Stimulated activated CD4-positive, alpha-beta T cell treated with anti-CD3 and anti-CD28 coated beads, Interleukin-15, amount 100 ng/mL, for 1 hour (primary cell): ENCODE data around the gene ITGAV.

Source experiments
- DNase-seq, 2 donors: peaks; one replicate each; pipeline ENCODE4 v3.0.0-alpha.2; 2020; ENCODE audit warnings: low read depth in 1 of 2, low spot score in 1 of 2

ITGAV gene

DNA sequence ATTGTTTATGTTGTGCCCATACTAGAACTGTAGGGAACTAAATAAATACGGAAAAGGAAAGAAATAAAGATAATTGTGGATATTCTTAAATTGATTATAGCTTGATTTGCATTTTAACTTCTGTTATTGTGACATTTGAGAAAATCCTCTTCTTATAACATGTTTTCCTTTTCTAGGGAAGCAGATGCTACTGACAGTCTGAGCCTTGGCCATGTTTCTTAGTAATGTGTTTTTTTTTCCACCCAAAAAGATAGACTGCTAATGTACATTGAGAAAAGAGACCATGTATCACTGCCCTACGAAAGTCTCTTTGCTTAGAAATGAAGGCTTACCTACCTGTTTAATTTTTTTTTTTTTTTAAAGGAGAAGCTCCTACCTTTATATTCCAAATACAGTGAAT lies 22.2 kb downstream of the ITGAV start:
- no peak for DNase-seq

DNA sequence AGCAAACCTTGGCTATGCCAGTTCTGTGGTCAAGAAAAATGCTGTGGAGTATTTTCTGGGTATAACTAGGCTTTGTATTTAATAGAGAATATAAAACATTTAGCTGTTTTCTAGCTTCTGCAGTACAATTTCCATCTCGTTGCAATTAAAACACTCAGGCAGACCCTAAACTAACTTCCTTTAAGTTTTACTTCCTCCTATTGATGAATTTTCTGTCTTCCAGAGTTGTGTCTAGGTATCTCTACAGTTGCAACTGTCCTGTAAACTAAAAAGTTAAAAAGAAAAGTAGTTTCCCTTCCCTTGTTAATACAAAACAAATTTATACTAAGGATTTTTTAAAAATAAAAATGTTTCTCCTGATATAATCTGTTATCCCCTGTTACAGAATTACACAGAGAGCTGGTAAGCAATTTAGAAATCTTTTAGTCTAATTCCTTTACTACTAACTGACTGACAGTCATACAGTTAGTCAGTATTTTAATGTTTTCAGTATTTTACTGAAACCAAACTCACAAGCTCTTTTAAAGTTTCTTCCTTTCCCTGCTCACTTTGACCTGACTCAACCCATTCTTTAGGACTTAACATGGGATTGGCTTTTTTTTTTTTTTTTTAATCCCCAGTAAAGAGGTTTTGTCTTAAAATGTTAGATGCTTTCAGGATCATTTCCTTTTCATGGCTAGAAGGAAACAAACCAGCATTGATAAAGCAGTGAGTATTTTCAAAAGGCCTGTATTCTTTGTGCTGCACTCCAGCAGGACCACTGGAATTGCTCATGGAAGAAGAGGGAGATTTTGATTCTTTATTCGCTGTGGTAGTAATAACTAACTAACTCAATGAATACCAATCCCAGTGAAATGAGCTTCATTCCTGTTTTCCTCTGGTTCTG lies 22.9 kb downstream of the ITGAV start:
- DNase-seq, result no peak

DNA sequence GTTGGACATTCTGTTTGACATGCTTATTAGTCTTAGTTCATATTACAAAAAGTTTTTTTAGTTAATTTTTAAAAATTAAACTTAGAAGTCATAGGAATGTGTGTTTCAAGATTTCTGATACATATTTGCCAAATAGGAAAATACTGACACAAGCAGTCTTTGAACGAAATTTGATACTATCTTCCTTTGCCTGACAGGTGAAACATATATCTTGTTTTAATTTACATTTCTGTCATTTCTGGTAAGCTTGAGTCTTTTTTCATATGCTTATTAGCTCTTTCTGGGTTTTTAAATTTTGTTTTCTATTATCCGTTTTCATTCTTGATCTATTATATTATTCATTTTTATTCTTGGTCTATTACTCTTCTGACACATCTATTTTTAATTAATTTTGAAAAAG lies 24.5 kb downstream of the ITGAV start:
- no peak for DNase-seq

DNA sequence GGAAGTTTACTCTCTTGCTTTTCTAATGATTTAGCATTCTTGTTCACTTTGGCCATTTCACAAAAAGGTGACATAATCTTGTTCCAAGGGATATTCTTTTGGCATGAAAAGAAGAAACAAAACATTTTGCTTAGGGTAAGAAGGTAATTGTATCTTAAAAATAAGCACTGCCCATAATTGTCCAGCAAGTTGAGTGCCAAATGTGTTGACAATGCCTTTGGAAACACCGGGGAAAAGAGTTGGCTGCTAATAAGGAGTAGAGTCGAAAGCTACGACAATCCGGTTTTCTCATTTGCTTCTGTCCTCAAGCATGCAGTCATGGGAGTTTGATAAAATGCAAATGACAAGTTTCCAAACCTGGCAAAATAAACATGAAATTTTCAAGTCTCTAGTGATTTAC lies 27.3 kb downstream of the ITGAV start:
- no peak for DNase-seq

DNA sequence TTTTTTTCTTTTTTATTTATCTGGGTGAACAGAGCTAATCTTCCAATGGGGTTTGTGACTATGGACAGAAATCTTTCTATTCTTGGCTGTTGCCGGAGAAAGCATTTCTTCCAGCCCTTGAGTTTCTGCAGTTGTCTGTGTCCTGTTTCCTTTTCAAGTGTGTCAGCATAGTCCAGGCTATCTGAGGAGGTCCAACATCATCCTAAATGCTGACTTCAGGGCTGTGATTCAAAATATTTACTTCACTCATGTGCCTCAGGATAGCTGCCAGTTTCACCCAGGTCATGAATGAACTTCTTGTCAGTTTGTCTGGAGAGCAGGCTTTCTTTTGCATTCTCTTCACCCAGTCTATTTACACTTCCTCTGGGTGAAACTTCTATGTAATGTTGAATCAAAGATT lies 27.9 kb downstream of the ITGAV start:
- no peak for DNase-seq

DNA sequence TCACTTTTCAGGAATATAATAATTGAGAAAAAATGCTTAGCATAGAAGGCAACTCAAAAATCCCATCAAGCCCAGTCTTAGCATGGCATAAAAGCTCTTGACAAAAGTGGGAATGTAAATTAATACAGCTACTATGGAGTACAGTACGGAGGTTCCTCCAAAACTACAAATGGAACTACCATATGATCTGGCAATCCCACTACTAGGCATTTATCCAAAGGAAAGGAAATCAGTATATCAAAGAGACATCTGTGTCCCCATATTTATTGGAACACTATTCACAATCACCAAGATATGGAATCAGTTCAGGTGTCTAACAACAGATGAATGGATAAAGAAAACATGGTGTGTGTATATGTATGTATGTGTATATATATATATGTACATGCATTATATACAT lies 28.8 kb downstream of the ITGAV start:
- no peak for DNase-seq

DNA sequence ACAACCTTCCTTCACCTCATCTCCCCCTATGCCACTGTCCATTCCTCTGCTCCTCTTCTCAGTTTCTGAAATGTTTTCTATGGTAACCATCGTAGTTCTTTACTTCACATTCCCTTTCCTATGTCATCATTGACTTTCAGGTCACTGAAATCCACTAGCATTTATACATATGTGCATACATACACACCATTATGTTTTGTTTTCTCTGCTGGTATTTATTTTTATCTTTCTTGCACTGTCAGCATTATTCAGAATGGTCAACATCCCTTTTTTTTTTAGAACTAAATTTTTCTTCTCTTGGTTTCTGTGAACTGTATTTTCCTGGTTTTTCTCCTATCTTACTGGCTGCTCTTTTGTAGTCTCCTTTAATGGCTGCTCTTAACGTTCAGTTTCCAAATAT lies 33.2 kb downstream of the ITGAV start:
- no peak for DNase-seq

DNA sequence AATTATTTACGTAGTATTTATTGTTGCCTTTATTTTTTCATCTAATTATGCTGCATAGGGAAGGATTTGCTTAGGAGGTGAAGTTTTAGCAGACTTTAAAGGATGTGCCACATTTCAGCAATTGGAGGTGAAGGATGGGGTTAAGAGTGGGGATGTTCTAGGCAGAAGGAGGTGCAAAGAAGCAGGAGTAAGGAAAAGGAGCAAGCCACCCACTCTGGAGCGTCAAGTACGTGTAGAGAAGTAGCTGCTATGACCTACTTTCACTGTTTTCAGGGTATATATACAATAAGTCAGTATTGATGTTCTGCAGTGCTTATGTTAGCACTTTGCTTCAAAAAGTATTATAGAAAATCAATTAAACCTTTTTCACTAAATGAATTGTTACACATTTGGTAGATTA lies 34.4 kb downstream of the ITGAV start:
- DNase-seq, result no peak

DNA sequence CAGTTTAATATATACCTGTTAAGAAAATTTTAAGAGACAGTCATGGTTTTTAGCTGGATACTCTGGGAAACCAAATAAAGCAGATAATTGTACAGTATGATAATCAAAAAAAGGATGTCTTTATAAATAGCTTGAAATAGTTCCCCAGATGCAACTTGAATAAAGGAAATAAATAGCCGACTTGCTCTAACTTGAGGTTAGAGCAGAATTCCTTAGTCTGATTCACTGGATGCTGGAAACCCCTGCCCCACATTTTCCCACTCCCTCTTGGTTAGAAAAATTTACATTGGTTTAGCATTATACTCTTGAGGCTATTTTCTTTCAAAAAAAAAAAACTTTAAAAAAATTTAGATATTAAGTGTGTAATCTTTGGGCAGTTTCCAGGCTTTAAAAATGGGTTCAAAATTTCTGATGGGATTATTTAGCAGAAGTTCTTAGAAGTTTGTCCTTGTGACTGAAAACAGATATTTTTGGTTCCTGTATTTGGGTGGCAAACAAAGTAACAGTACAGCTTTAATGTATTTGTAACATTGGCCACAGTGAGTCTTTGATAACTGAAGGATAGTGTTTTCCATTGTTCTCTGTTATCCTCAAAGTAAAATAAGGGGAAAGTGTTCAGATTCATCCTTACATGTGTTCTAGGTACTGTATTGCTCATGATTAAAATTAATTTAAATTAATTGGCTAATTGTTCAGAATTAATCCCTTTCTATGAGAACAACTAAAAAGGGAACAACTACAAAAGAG lies 39.6 kb downstream of the ITGAV start:
- DNase-seq, result no peak

DNA sequence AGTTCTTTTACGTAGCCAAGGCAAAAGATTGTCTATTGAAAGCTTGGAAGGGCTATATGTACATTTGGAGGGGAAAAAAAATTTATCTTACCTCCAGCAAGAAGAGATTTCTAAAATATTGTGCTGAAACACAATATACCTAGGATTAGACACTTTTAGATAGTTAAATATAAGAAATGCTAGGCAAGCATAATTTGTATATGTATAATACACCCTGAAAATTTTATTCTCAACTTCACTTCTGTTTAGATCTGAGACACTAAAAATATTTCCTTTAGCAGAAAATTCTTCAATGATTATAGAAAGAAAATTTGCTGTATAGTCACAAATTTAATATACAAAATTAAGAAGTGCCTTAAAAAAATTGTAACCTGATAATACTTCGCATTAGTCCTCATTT lies 42.6 kb downstream of the ITGAV start:
- no peak for DNase-seq

DNA sequence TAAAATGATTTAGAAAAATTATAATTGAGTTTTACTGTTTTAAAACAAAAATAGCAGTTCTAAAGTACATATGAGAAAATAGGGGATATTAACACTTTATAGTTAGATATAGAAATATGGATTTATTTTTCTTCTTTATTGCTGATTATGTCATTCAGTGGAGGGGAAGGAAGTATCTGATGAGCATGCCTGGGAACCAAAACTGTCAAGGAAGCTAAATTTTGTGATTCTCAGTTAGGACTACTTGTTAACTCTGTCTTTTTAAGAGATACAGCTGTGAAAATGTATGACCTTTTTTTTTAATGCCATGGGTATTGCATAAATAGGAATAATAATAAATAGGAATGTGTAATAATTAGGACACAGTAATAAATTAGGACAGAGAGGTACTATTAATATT lies 44.8 kb downstream of the ITGAV start:
- DNase-seq, result no peak

DNA sequence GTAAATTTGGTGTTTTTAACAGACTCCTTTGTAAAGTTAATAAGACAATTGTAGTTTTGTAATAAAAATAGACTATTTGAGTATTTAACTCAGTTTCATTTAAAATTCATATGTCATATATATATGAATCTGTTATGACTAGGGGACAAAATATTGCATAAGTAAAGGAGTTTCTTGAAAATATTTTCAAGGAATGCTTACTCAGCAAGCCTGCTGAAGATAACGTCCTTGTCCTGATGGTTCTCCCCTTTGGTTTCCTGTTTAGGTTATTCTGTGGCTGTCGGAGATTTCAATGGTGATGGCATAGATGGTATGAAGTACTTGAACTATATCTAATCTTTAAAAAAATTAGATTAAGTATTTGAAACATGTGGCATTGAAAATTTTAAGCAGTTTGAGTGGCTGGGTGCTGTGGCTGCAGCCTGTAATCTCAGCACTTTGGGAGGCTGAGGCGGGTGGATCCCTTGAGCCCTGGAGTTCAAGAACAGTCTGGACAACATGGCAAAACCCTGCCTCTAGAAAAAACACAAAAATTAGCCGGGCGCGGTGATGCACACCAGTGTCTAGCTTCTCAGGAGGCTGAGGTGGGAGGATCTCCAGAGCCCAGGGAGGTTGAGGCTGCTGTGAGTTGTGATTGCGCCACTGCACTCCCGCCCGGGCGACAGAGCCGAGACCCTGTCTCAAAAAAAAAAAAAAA lies 47.1 kb downstream of the ITGAV start:
- DNase-seq, result no peak

DNA sequence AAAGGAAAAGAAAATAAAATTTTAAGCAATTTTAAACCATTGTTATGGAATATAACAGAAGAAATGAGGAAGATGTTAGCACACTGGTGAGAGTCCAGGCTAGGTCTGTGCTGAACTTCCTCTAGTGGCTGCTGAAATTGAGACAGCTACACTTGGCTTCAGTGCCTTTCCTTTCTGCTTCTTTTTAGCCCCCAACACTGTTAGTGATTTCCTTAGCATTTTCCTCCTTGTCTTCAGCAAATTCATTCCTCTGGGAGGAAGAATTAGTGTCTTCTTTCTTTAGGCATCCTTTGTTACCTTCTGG lies 47.6 kb downstream of the ITGAV start:
- no peak for DNase-seq

DNA sequence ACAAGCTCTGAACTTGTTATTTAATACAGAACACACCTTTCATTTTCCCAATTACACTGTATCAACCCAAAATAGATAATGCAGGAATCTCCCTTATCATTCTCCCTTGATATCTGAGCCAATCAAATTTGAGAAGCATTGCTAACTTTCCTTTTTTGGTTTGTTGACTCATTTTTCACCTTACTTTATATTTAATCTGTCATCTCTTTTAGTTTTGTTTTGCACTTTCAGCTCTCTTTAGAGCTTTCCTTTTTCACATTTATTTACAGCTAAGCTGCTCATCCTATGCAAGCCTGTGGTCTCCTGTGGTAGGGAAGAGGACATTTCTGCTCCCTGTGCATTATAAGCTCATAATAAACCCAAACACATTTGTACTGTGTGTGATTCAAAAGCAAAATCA lies 50.1 kb downstream of the ITGAV start:
- no peak for DNase-seq

DNA sequence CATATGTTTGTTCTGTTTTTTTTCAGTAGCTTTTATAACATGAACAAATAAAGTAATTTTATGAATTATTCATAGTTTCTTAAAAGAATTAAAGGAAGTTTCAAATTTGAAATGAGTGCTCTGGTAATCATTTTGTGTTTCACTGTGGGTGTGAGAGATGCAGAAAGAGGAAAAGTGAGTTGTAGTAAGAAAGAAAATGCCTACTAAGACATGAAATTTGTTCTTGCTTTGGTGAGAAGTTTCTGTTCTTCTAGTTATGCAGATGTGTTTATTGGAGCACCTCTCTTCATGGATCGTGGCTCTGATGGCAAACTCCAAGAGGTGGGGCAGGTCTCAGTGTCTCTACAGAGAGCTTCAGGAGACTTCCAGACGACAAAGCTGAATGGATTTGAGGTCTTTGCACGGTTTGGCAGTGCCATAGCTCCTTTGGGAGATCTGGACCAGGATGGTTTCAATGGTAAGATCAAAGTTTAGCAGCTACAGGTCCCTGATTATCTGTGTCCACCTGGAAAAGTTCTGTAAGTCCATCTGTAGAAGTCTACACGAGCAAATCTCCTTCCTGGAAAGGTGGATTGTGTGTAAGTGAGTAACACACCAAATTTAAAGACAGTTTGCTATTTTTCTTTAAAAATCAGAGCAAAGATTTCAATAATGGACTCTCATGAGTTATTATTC lies 51.4 kb downstream of the ITGAV start:
- DNase-seq, result no peak

DNA sequence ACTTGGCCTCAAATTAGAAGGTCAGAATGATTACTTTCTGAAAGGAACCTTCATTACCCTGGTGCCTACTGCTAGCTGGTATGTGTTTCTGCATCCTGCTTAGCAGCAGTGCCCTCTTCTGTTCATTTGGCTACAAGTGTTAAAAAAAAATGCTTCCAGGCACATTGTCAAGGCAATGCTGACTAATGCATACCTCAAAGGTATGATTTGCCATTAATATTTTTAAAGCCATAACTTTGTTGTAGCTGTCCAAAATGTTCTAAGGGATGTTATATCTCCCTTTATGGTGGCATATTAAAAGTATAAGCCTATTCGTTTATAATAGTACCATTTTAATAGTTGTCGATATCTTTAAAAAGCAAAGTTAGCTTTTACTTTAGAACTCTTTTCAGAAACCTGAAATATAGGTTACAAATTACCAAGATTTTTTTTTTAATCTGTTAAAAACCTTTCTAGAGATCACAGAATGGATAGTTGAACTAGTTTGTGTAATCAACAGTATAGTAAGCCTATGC lies 52.0 kb downstream of the ITGAV start:
- no peak for DNase-seq

DNA sequence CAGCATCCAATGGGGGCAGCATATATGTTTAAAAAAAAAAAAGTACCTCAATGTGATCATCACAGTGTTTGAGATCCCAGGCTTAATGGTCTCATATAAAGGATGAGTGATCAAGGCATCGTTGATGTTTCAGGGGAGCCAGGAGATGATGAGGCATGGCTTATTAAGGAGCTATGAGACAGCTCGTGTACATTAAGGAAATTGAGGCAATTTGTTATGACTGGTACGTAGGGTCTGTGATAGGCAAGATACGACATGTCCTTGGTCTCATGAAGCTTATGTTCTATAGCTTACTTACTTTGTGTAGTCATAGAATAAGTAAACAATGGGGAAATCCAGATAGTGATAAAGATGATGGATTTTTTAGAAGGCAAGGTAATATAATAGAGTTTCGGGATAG lies 54.9 kb downstream of the ITGAV start:
- no peak for DNase-seq

DNA sequence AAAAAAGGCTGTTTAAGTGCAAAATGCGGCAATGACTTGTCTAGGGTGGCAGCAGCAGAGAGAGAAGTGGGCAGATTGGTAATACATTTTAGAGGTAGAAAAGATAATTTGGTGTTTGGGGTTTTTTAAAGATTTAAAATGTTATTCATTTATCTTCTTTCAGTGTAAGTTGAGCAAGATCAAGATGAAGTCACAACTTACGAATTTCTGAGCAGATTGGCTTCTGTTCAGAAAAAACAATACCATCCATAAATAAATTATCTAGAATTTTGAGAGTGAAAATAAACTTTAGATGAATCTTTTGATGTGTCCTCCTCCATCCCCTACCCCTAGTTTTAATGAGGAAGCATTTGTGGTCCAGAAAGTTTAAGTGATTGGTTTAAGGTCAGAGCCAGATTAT lies 56.1 kb downstream of the ITGAV start:
- no peak for DNase-seq

DNA sequence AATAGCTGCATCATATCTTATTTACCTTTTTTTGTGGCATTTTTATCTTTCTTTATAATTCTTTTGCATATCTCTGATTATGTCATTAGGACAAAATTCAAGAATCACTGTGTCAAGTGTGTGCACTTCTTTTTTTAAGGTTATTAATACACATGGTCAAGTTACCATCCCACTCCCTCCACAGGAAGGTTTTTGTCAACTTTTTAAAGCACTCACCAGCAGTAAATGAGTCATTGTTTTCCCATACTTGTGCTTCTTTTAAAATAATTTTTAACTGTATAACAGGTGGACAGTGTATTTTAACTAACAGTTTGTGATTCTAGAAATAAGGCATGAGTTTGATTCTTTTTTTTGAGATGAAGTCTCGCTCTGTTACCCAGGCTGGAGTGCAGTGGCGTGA lies 58.3 kb downstream of the ITGAV start:
- no peak for DNase-seq

DNA sequence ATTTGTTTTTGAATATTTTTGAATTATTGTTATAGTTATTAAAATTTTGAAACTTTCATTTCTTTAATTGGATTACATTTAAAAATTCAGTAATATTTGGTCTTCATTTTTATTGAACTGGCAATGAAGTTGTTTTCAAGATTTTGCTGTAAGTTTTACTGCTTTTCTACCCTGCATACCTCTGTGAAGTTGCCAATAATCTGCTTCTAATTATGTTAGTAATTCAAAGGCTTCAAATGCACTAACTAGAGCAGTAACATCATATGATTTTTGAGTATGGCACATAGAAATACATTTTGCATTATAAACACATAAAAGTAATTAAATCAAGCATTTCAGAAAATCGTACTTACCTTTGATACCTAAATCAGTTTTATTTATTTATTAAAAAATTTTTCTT lies 63.7 kb downstream of the ITGAV start:
- DNase-seq, result no peak

DNA sequence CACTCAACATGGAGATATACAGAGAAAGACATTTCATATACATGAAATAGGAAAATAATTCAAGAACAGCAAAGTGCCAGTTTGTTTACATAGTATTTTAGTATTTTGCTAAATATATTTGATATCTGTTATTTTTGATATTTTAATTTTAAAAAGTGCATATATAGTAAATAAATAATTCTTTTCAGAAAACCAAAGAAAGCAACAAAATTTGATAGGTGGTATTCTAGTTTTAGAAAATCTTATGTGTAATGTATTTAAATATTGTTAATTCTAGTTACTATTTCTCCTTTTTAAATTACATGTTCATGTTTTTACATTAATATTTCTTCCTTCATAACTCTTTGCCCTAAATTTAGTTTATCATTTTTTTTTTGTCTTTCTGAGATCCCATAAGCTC lies 69.5 kb downstream of the ITGAV start:
- DNase-seq, result no peak
